ENCODE results near the gene ZNF672.
"Not testable (repeated sequence)": the region's sequence is repeated elsewhere in the genome, so short reads cannot be mapped to it uniquely, and the experiment has no call there.

The ZNF672 gene

GRCh38 chr1:248886237-248886895 is 48.3 kb downstream of the ZNF672 start:
- H3K27me3 ChIP-seq (ENCODE audit: control insufficient read depth, low read length): no peaks in the 10 kb centered on the region
- TF ChIP-seq CTCF (IDR thresholded peaks at IDR 0.05; ENCODE audit: low read depth, low read length, poor library complexity, severe bottlenecking) (no peak), EZH2phosphoT487 (IDR thresholded peaks at IDR 0.05; ENCODE audit: borderline replicate concordance, low read length) (no peak)
- H3K36me3 ChIP-seq (ENCODE audit: control insufficient read depth, low read length): no peaks in the 10 kb centered on the region
- H4K20me1 ChIP-seq (ENCODE audit: control insufficient read depth, insufficient read depth, low read depth, low read length): no peaks in the 10 kb centered on the region
- peaks cover 36% of the 10 kb centered on the region for H3K4me1 ChIP-seq (ENCODE audit: control insufficient read depth, low read length)
- H3K9me3 ChIP-seq (ENCODE audit: control insufficient read depth, insufficient read depth, low read length): no peaks in the 10 kb centered on the region
- no peaks in the 10 kb centered on the region for H3K9me2 ChIP-seq (replicated peaks; ENCODE audit: control insufficient read depth, low read length)
- peaks cover 13% of the 10 kb centered on the region for H3F3A ChIP-seq (ENCODE audit: control insufficient read depth, insufficient read depth)
- H3K4me3 ChIP-seq (ENCODE audit: low read length): peak overlapping the region; percentile 55
- no peaks in the 10 kb centered on the region for H3K79me2 ChIP-seq (ENCODE audit: control insufficient read depth, low read length)
- H3K27ac ChIP-seq (ENCODE audit: low read depth, low read length): peak overlapping the region; percentile 83
- peak overlapping the region; percentile 67 for H3K4me2 ChIP-seq (ENCODE audit: low read length)

- H3K9me3 ChIP-seq (ENCODE audit: control insufficient read depth, insufficient read depth, low read length); H3K79me2 ChIP-seq (ENCODE audit: control insufficient read depth, low read length); H3K36me3 ChIP-seq (ENCODE audit: control insufficient read depth, low read length); H4K20me1 ChIP-seq (ENCODE audit: control insufficient read depth, insufficient read depth, low read depth, low read length); H3K4me3 ChIP-seq (ENCODE audit: low read length); H3K4me2 ChIP-seq (ENCODE audit: low read length); H3K9me2 ChIP-seq (replicated peaks; ENCODE audit: control insufficient read depth, low read length); H3K27me3 ChIP-seq (ENCODE audit: control insufficient read depth, low read length); H3K27ac ChIP-seq (ENCODE audit: low read depth, low read length): not testable (repeated sequence)
- H3K4me1 ChIP-seq (ENCODE audit: control insufficient read depth, low read length): peaks cover 39% of the 10 kb centered on the region
- H3F3A ChIP-seq (ENCODE audit: control insufficient read depth, insufficient read depth): peaks cover 13% of the 10 kb centered on the region
Measured at GRCh38 chr1:248889914-248890243, 51.9 kb downstream of the ZNF672 start.

DNA sequence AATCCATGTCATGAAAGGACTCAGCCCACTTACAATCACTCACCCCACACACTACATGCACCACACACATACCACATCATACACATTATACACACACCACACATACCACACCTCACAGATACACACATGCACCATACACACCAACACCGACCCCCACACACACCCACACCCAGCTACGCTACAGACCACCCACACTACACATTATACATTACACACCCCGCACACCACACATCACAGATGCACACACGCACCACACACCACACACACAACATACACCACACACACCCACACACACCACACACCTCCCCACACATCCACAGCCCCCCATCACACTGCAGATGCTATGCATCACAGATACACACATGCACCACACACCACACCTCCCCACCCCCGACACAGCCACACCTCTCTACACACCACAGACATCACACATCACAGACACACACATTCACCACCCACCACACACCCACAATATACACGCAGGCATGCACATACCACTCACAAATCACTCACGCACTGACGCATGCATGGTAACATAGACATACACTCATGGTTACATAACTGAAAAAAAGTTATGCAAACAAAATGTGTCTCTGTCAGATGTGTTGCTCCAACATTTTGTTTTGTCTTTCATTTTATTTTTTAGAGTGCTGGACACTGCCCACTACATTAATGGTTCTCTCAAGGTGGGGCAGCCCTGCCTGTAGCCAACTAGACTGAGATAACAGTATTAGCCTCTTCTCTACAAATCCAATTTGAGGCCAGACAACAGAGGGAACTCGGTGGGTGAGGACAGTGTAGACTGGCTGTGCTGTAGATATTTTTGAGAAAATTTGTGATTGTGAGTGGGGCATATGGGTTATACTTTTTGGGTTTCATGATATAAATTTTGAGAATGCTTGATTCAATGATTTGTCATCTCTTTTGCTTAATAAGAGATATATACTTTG is 52.8 kb downstream of the ZNF672 start:
- H3K4me1 ChIP-seq (ENCODE audit: control insufficient read depth, low read length): peaks cover 29% of the 10 kb centered on the region
- H3K4me2 ChIP-seq (ENCODE audit: low read length): no peak overlapping the region
- H3K79me2 ChIP-seq (ENCODE audit: control insufficient read depth, low read length): no peaks in the 10 kb centered on the region
- no peaks in the 10 kb centered on the region for H3K36me3 ChIP-seq (ENCODE audit: control insufficient read depth, low read length)
- TF ChIP-seq CTCF (IDR thresholded peaks at IDR 0.05; ENCODE audit: low read depth, low read length, poor library complexity, severe bottlenecking): no peak
- TF ChIP-seq EZH2phosphoT487 (IDR thresholded peaks at IDR 0.05; ENCODE audit: borderline replicate concordance, low read length): no peak
- no peaks in the 10 kb centered on the region for H4K20me1 ChIP-seq (ENCODE audit: control insufficient read depth, insufficient read depth, low read depth, low read length)
- H3K9me2 ChIP-seq (replicated peaks; ENCODE audit: control insufficient read depth, low read length): no peaks in the 10 kb centered on the region
- peaks cover 5% of the 10 kb centered on the region for H3F3A ChIP-seq (ENCODE audit: control insufficient read depth, insufficient read depth)
- H3K27ac ChIP-seq (ENCODE audit: low read depth, low read length): no peak overlapping the region
- no peaks in the 10 kb centered on the region for H3K9me3 ChIP-seq (ENCODE audit: control insufficient read depth, insufficient read depth, low read length)
- H3K4me3 ChIP-seq (ENCODE audit: low read length): no peak overlapping the region
- H3K27me3 ChIP-seq (ENCODE audit: control insufficient read depth, low read length): no peaks in the 10 kb centered on the region

DNA sequence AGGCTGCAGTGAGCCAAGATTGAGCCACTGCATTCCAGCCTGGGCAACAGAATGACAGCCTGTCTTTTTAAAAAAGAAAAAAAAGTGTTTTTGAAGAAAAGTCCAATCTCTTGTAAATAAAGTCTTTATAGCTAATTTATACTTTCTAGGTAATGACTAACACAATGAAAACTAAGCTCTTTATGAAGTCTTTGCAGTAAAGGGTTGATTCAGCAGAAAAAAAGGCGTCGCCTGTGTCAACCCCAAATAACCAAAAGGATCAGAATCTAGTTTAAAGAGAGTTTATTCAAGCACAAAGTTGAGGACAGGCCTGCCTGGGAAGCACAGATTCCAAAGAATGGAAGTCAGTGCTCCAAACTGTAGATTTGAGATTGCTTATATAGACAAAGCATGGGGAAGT is 53.7 kb downstream of the ZNF672 start:
- no peaks in the 10 kb centered on the region for H3K27me3 ChIP-seq (ENCODE audit: control insufficient read depth, low read length)
- no peaks in the 10 kb centered on the region for H4K20me1 ChIP-seq (ENCODE audit: control insufficient read depth, insufficient read depth, low read depth, low read length)
- H3K79me2 ChIP-seq (ENCODE audit: control insufficient read depth, low read length): no peaks in the 10 kb centered on the region
- no peaks in the 10 kb centered on the region for H3K9me3 ChIP-seq (ENCODE audit: control insufficient read depth, insufficient read depth, low read length)
- no peaks in the 10 kb centered on the region for H3K9me2 ChIP-seq (replicated peaks; ENCODE audit: control insufficient read depth, low read length)
- no peak for TF ChIP-seq CTCF (IDR thresholded peaks at IDR 0.05; ENCODE audit: low read depth, low read length, poor library complexity, severe bottlenecking)
- TF ChIP-seq EZH2phosphoT487 (IDR thresholded peaks at IDR 0.05; ENCODE audit: borderline replicate concordance, low read length): no peak
- H3K27ac ChIP-seq (ENCODE audit: low read depth, low read length): no peak overlapping the region
- H3K4me1 ChIP-seq (ENCODE audit: control insufficient read depth, low read length): peaks cover 20% of the 10 kb centered on the region
- no peaks in the 10 kb centered on the region for H3K36me3 ChIP-seq (ENCODE audit: control insufficient read depth, low read length)
- H3K4me3 ChIP-seq (ENCODE audit: low read length): no peak overlapping the region
- no peaks in the 10 kb centered on the region for H3F3A ChIP-seq (ENCODE audit: control insufficient read depth, insufficient read depth)
- no peak overlapping the region for H3K4me2 ChIP-seq (ENCODE audit: low read length)
